Measurements from ENCODE around the gene TMTC1. TPM values are rescaled to one million over a fixed set of nuclear protein-coding genes. Genes with fewer than 3 reads are reported as not detected.

TMTC1 gene
- total and polyA plus RNA-seq, 2 of the 8 experiments (the other 6 are each of a cell fraction or from before 2014, with no cell fraction given) = 15.4 to 20.8 TPM

- ChIA-PET CTCF (ENCODE audit: partially characterized antibody) (interaction anchor here (1.1 to 1.5 kb wide), 3 partner anchors 9 to 379 kb away, joined by 5 to 7 read pairs (median 6); no protein-coding TSS in a partner anchor), POLR2A (ENCODE audit: partially characterized antibody) (no interaction called here)
- H2BK20ac ChIP-seq (ENCODE audit: low read length) = no peak overlapping the region
- no peak overlapping the region for H2BK120ac ChIP-seq (replicated peaks; ENCODE audit: low read depth, low read length)
- H2AFZ ChIP-seq (ENCODE audit: low read length) = no peak overlapping the region
- no peaks in the 10 kb centered on the region for H3K4me1 ChIP-seq (replicated peaks in 1 of 4; ENCODE audit: control insufficient read depth in 3 of 4, insufficient read depth in 4 of 4, low read length in 3 of 4)
- no peaks in the 10 kb centered on the region for H3K23me2 ChIP-seq (ENCODE audit: low read depth, low read length)
- no peak overlapping the region for H3K4me2 ChIP-seq (ENCODE audit: insufficient read depth in 1 of 2, low read depth in 2 of 2, low read length in 2 of 2)
- no peak overlapping the region for H3K23ac ChIP-seq (ENCODE audit: insufficient read length)
- no peak overlapping the region for H4K91ac ChIP-seq (replicated peaks; ENCODE audit: insufficient read length, low read length)
- no peak overlapping the region for H4K5ac ChIP-seq (ENCODE audit: insufficient read length, low read depth, low read length)
- no peak overlapping the region for H2AK5ac ChIP-seq (ENCODE audit: low read depth, low read length)
- H4K8ac ChIP-seq (ENCODE audit: extremely low read depth, insufficient read depth, low read length) = no peak overlapping the region
- no peak overlapping the region for H2BK5ac ChIP-seq (ENCODE audit: low read depth, low read length)
- no peaks in the 10 kb centered on the region for H3K79me1 ChIP-seq (ENCODE audit: low read depth, low read length)
- H2BK15ac ChIP-seq (ENCODE audit: low read length) = no peak overlapping the region
- no peaks in the 10 kb centered on the region for H3K79me2 ChIP-seq (ENCODE audit: control insufficient read depth in 1 of 2, insufficient read depth in 2 of 2, low read length in 2 of 2)
- no peak overlapping the region for H3K4ac ChIP-seq (replicated peaks; ENCODE audit: insufficient read length, low read depth, low read length)
- no peaks in the 10 kb centered on the region for H3K9me3 ChIP-seq (ENCODE audit: insufficient read depth in 2 of 2, low read depth in 1 of 2, low read length in 1 of 2)
- H3K27me3 ChIP-seq (replicated peaks in 1 of 4; ENCODE audit: control insufficient read depth in 3 of 4, extremely low read depth in 1 of 4, insufficient read depth in 3 of 4, low read length in 3 of 4) = no peaks in the 10 kb centered on the region
- no peak overlapping the region for H3K14ac ChIP-seq (ENCODE audit: insufficient read length)
- 0 out of 7 replicates have a peak overlapping the region, but pooled peaks of 1 of the 4 experiments have one; percentile 27 for H3K9ac ChIP-seq (replicated peaks in 1 of 4; ENCODE audit: extremely low read depth in 1 of 4, low read depth in 3 of 4, low read length in 3 of 4)
- TF ChIP-seq MAX (IDR thresholded peaks at IDR 0.05) = peak; percentile 31; the same call in 1 of the 2 replicates
- no peak for TF ChIP-seq GABPA (IDR thresholded peaks at IDR 0.05; ENCODE audit: borderline replicate concordance, insufficient read depth, low read length)
- no peak for TF ChIP-seq YY1 (IDR thresholded peaks at IDR 0.05; ENCODE audit: low read depth, low read length)
- no peak overlapping the region for H3K18ac ChIP-seq (ENCODE audit: extremely low read depth, low read length)
- H3K27ac ChIP-seq (ENCODE audit: low read depth, low read length) = no peak overlapping the region
- WGBS, 2 experiments (ENCODE audit: extremely low coverage in 1 of 2, insufficient coverage in 1 of 2, insufficient read length in 1 of 2, insufficient replicate concordance in 2 of 2, low coverage in 1 of 2, low lambda C conversion rate in 2 of 2, missing lambda C conversion rate in 1 of 2) = 83% methylated on average over 6 of the region's 6 CpGs; no CpG with 5 or more reads in 1 of the 2 experiments
- no peak overlapping the region for H2BK12ac ChIP-seq (ENCODE audit: low read depth, low read length)
- H4K20me1 ChIP-seq (replicated peaks in 1 of 2; ENCODE audit: control insufficient read depth in 1 of 2, insufficient read depth in 2 of 2, low read length in 2 of 2) = no peaks in the 10 kb centered on the region
- H3K4me3 ChIP-seq (ENCODE audit: extremely low read depth in 1 of 4, insufficient read depth in 2 of 4, low read depth in 3 of 4, low read length in 4 of 4) = no peak overlapping the region
- DNase-seq (ENCODE audit: low read depth in 1 of 2, low spot score in 2 of 2) (no peak), FAIRE-seq (no peak)
- H3K36me3 ChIP-seq (ENCODE audit: control insufficient read depth in 2 of 4, insufficient read depth in 4 of 4, low read length in 3 of 4) = peaks cover 0 to 8% (median 0%) of the 10 kb centered on the region in 4 experiments; a peak in 4 of 8 replicates
- H3K56ac ChIP-seq (replicated peaks; ENCODE audit: insufficient read length, low read depth, low read length) = no peak overlapping the region
These were observed 273.1 kb downstream of the TMTC1 start for GRCh38 chr12:29510591-29511185.
